Right ventricle myocardium inferior (tissue), 1 donor: ENCODE data around the gene ATP6V1A. TPM values are rescaled to one million over a fixed set of nuclear protein-coding genes. Genes with fewer than 3 reads are reported as not detected.
A peak's percentile ranks its signal among the peaks of the same experiment; 100 is the strongest.

ENCODE experiments used
- ATAC-seq: fragments of 200-7000 bp; cut with Tn5 transposase; one replicate; pipeline ENCODE4 v1.9.1; 2020; ENCODE audit warnings: mild to moderate bottlenecking, moderate library complexity
- DNase-seq: peaks from one replicate; pipeline ENCODE4 v3.0.0; 2021; ENCODE audit errors: missing footprints
- intact Hi-C: fragments of 100-400 bp; cut with DNase I; formaldehyde crosslinking; loops from one replicate; pipeline ENCODE4 v1.11.0; 2022
- long read RNA-seq: library from polyadenylated mRNA; unstranded; transcript quantifications from one replicate; pipeline ENCODE4 v2.0.0, GENCODE V29; 2021
- total RNA-seq: library from RNA; stranded (reverse); fragmentation: NEBNext Ultra II Directional; extraction: Animal tissue kit (Norgen Biotek cat#: 25700); gene quantifications from one replicate; pipeline ENCODE4 v1.2.1, GENCODE V29; 2021
- donor health status: DM: no; HTN: yes; CAD: no; lungs with severe emphysema.

ATP6V1A gene
- 23.9 TPM for total RNA-seq
- long read RNA-seq, full-length matches to known transcripts, result 1 of 5 reads
- long read RNA-seq, partial matches to known transcripts, result 3 of 5 reads
- long read RNA-seq, other reads (novel, unspliced or antisense), result 1 of 5 reads

- ATAC-seq (peak; percentile 85), DNase-seq (peak; percentile 90)
- intact Hi-C loops, result loop anchor here (1.0 to 10.0 kb wide), 5 partner anchors 38 to 1400 kb away; partner anchors contain the start of genes CCDC191, QTRT2, USF3 and ZBTB20
These were observed at the start of gene ATP6V1A for GRCh38 chr3:113746548-113747282. TSS of gene ATP6V1A (plus strand) at chr3:113747035. CDS start at chr3:113778754, 31,719 bp downstream.

- intact Hi-C loops, result no loop called here
- ATAC-seq (no peak), DNase-seq (no peak)
These were observed 49.2 kb upstream of the ATP6V1A start for GRCh38 chr3:113697500-113698090.

DNA sequence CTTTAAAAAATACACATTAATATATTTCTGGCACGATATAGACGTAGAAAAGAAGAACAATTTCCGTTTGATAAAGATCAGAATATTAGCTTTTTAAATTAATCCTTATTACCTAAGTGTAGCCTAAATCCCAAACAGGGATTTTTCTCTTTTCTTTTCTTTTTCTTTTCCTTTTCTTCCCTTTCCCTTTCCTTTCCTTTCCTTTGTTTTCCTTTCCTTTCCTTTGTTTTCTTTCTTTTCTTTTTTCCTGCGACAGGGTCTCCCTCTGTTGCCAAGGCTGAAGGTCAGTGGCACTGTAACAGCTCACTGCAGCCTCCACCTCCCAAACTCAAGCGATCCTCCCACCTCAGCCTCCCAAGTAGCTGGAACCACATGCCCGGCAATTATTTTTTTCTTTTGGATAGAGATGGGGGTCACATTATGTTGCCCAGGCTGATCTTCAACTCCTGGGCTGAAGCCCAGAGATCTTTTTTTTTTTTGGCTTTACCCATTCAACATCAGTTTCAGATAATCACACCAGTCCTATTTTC lies 48.6 kb upstream of the ATP6V1A start:
- ATAC-seq, result no peak
- DNase-seq, result no peak
- intact Hi-C loops, result no loop called here

DNA sequence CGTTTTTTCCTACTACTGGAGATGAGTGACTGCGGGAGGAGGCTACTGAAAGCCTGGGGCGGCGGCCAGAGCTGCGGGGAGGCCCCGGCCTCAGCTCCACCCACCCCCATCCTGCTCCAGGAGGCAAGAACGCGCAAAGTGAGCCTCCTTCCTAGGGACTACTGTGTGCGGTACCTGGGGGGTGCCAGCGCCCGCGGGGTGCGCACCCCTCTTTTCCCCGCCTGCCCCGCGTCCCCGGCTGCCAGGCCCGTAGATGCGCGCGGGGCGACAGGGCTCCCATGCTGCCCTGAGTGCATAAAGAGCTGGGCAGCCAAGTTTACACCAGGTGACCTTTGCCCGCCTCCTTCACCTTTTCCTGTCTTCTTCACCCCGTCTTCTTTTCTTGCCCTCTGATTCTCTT lies 47.9 kb upstream of the ATP6V1A start:
- no peak for ATAC-seq
- DNase-seq, result no peak
- intact Hi-C loops, result no loop called here

GRCh38 chr3:113707835-113708234 lies 39.0 kb upstream of the ATP6V1A start:
- intact Hi-C loops, result no loop called here
- ATAC-seq, result no peak
- no peak for DNase-seq

GRCh38 chr3:113712129-113712528 lies 34.7 kb upstream of the ATP6V1A start:
- intact Hi-C loops, result no loop called here
- DNase-seq, result no peak
- ATAC-seq, result no peak

GRCh38 chr3:113714702-113715101 lies 32.1 kb upstream of the ATP6V1A start:
- intact Hi-C loops, result no loop called here
- DNase-seq, result no peak
- ATAC-seq, result no peak

DNA sequence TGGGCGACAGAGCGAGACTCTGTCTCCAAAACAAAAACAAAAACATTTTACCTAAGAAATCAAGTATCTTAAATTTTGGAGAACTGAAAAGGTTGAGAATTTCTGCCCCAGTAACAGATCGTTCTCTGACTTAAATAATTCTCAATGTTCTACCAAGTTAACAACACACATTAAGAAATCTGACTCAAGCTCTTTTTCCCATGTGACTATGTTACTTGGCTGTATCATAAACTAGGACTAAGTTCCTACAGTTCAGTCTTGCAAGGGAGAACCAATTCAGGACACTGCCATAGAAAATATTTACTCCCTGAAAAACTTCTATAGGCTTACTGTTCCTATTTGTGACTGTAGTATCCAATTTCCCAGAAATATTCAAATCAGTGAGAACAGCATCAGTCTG lies 29.5 kb upstream of the ATP6V1A start:
- DNase-seq (no peak), ATAC-seq (no peak)
- intact Hi-C loops, result no loop called here

GRCh38 chr3:113717818-113718217 lies 29.0 kb upstream of the ATP6V1A start:
- no peak for ATAC-seq
- intact Hi-C loops, result no loop called here
- no peak for DNase-seq

- intact Hi-C loops, result no loop called here
- DNase-seq (no peak), ATAC-seq (no peak)
These were observed 27.5 kb upstream of the ATP6V1A start for GRCh38 chr3:113719294-113719693.

DNA sequence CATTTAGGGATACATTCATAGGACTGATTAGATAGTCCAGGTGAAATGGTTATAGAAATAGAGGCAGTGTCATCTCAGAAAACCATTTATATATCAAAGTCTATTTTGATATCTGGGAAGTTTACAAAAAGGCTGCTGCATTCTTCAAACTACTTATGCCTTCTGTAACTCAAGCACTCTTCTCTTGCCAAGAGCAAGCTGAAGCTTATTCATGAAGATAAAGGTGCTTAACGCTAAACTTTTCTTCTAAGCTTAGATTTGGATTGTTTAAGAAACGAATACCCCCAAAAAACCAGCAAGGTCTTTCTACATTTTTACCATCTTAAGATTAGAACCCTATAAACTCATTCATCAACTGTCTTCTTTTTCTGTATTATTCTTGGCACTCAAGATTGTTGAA lies 27.1 kb upstream of the ATP6V1A start:
- no peak for DNase-seq
- no peak for ATAC-seq
- intact Hi-C loops, result no loop called here

- no peak for DNase-seq
- intact Hi-C loops, result no loop called here
- no peak for ATAC-seq
These were observed 25.2 kb upstream of the ATP6V1A start for GRCh38 chr3:113721636-113722035.

GRCh38 chr3:113728661-113729060 lies 18.2 kb upstream of the ATP6V1A start:
- DNase-seq, result no peak
- intact Hi-C loops, result no loop called here
- ATAC-seq, result no peak

GRCh38 chr3:113730550-113730949 lies 16.3 kb upstream of the ATP6V1A start:
- DNase-seq (no peak), ATAC-seq (no peak)
- intact Hi-C loops, result no loop called here

- intact Hi-C loops, result no loop called here
- no peak for DNase-seq
- ATAC-seq, result no peak
These were observed 15.1 kb upstream of the ATP6V1A start for GRCh38 chr3:113731694-113732093.

DNA sequence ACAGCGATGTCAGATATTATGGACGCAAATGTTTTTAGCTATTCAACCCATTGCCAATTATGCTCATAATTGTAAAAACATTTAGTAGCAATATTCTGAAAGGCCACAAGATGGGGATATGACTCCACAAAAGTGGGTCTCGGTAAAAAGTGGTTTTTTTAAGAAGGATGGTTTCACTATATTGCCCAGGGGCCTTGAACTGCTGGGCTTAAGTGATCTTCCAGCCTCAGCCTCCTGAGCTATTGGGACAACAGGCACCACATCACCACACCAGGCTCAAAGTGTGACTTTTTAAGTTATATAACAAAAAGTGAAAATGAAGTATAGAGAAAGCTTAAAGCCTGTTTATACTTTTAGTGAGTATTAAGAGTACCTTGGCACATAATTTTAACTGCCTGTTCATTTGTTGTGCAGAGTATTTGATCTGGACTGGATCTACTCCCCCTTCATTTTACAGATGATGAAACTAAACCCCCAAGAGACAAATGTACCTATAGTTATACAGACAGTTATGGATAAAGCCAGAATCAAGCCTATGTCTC lies 10.2 kb upstream of the ATP6V1A start:
- ATAC-seq (peak; percentile 78), DNase-seq (no peak)
- intact Hi-C loops, result loop anchor here (2.0 kb wide), 1 partner anchor 102 kb away; the partner anchor contains the start of gene GRAMD1C

DNA sequence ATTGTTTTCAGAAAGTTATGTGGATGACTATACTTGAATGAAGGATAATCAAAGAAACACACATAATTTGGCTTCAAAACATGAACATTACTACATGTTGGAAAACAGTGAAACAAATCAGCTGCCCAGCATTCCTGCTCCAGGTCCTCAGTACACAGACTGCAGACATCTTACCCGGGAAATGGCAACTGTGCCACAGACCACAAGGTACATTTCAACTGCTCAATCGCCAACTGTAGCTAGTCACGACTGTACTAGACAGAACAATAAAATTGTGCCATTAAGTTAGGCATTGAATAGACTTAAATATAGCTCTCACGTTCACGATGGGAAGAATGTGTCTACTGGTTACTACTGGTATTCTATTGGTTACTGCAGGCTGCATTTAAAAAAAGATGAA lies 5.7 kb upstream of the ATP6V1A start:
- no peak for DNase-seq
- intact Hi-C loops, result loop anchor here (5.0 to 10.0 kb wide), 2 partner anchors 249 to 414 kb away; no protein-coding TSS in a partner anchor
- no peak for ATAC-seq

- ATAC-seq (no peak), DNase-seq (no peak)
- intact Hi-C loops, result loop anchor here (5.0 to 10.0 kb wide), 2 partner anchors 249 to 413 kb away; no protein-coding TSS in a partner anchor
These were observed 5.2 kb upstream of the ATP6V1A start for GRCh38 chr3:113741620-113742019.

DNA sequence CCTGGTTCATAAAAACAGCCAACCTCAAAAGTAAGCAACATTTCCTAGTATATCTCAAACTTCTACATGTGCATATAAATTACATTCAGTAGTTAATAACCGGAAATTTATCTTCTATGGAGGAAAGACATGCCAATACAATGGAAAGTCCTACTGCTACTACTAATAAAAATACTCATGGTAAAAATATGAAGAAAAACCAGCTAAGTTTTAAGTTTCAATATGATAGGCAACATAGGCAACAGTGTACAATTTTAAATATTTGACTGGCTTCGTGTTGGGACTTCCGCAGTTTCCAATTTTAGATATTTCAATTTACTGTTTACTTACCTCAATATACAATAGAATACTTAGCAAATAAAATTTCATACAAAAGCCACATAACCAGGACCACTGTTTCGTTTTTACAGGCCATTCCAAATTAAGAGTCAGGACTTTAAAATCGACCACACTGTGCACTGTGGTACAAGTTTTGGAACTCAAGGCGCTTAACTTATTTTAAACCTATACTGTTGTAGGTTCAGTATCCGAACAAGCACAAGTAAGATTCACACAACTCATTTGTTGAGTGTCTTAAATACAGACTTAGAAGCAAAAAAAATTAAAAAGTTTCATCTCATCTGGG lies 3.7 kb upstream of the ATP6V1A start:
- intact Hi-C loops, result loop anchor here (5.0 to 10.0 kb wide), 2 partner anchors 251 to 412 kb away; no protein-coding TSS in a partner anchor
- DNase-seq, result no peak
- ATAC-seq, result no peak
